LNCaP clone FGC (cell line): ENCODE data around the gene GLT8D1.

ENCODE experiments used
- DNase-seq: peaks from one replicate; pipeline ENCODE4 v3.0.0-alpha.2; 2011; ENCODE audit warnings: low read depth
- H3K4me3 ChIP-seq: 2 replicates; pipeline ENCODE4 v1.5.1; 2011; ENCODE audit warnings: mild to moderate bottlenecking, low read depth, low read length, control low read depth
- TF ChIP-seq, protein P1 (sequence below): IDR thresholded peaks from 2 replicates; pipeline ENCODE4 v1.5.1; 2012; ENCODE audit warnings: mild to moderate bottlenecking; ENCODE audit not compliant: control insufficient read depth, insufficient read depth; ENCODE audit errors: extremely low read depth

Gene GLT8D1

GRCh38 chr3:52722491-52722890 is 16.9 kb upstream of the GLT8D1 start:
- TF ChIP-seq, protein P1, sequence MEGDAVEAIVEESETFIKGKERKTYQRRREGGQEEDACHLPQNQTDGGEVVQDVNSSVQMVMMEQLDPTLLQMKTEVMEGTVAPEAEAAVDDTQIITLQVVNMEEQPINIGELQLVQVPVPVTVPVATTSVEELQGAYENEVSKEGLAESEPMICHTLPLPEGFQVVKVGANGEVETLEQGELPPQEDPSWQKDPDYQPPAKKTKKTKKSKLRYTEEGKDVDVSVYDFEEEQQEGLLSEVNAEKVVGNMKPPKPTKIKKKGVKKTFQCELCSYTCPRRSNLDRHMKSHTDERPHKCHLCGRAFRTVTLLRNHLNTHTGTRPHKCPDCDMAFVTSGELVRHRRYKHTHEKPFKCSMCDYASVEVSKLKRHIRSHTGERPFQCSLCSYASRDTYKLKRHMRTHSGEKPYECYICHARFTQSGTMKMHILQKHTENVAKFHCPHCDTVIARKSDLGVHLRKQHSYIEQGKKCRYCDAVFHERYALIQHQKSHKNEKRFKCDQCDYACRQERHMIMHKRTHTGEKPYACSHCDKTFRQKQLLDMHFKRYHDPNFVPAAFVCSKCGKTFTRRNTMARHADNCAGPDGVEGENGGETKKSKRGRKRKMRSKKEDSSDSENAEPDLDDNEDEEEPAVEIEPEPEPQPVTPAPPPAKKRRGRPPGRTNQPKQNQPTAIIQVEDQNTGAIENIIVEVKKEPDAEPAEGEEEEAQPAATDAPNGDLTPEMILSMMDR: no peak
- DNase-seq: no peak
- no peak overlapping the region for H3K4me3 ChIP-seq

GRCh38 chr3:52721730-52722008 is 16.1 kb upstream of the GLT8D1 start:
- TF ChIP-seq, protein P1: no peak
- no peak for DNase-seq
- H3K4me3 ChIP-seq: no peak overlapping the region

DNA sequence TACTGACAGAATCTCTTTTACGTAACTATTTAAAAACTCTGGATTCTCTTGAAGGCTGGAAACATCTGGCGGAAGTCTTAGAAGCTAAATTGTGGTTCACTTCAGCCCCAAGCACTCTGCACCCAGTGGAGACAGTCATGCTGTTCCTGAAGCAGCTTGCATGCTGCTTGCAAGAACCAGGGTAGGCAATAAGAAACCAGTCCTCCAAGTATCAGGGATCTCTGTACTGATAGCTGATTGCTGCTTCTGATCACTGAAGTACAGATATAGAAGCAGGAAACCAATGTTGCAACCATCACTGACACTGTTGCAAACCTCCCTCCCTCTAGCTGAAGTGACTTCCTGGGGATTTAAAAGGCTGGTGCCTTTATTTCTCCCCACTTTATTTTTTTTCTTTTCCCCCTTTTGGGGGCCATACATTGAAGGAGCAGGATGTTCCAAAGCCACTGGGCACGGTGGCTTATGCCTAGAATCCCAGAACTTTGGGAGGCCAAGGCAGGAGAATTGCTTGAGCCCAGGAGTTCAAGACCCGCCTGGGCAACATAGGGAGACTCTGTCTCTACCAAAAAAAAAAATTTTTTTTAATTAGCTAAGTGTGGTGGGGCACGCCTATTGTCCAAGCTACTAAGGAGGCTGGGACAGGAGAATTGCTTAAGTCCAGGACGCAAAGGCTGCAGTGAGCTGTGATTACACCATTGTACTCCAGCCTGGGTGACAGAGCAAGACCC is 15.6 kb upstream of the GLT8D1 start:
- TF ChIP-seq, protein P1: no peak
- no peak overlapping the region for H3K4me3 ChIP-seq
- no peak for DNase-seq

GRCh38 chr3:52719618-52720017 is 14.0 kb upstream of the GLT8D1 start:
- TF ChIP-seq, protein P1: no peak
- DNase-seq: no peak

GRCh38 chr3:52715714-52716305 is 10.2 kb upstream of the GLT8D1 start:
- TF ChIP-seq, protein P1: no peak
- no peak overlapping the region for H3K4me3 ChIP-seq
- no peak for DNase-seq

More at GRCh38 chr3:52719618-52720017, 14.0 kb upstream of the GLT8D1 start:
- no peak overlapping the region for H3K4me3 ChIP-seq

DNA sequence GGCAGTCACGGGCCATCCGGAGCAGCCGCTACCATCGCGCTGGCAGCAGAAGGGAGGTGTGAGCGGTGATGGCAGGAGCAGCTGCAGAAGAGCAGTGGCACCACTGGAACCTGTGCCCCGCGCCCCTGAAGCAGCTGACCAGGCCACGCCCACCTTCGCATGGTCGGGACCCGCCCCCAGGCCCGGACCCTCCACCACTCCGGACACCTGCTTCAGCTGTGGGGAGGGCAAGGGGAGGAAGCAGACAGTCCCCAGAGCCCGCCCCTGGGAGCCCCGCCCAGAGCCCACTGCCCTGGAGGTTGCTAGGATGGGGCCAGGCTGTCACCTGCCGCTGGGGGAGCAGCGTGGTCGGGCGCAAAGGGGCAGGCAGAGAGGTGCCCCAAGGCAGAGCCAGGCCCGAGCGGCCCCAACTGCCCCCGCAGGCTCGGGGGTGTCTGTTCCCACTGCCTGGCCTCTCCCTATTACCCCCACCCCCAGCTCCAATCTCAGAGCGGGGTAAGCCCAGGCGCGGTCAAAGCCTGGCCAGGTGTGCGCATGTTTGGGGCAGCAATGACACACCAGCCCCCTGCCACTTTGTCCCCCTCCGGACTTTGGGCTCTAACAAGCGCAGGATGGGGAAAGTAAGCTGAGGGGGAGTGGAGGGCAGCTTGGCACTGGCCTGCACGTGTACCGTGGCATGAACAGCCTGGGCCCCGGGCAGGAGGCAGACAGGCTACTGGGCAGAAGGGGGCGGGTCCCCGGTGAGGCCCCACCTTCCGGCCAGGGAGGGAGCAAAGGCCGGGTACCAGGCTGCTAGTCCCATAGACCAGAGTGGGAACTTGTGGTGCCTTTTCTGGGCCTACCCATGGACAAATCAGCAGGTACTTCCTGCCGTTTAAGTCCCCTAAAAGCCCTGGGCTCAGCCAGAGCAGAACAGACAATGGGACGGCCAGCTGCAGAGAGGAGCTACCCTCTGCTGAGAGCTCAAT is 9.0 kb upstream of the GLT8D1 start:
- TF ChIP-seq, protein P1: no peak
- H3K4me3 ChIP-seq: no peak overlapping the region
- DNase-seq: no peak
